GM19193 (cell line): ENCODE measurements around the gene MYF5.

Source experiments
- POLR2A ChIP-seq: IDR thresholded peaks from 4 replicates; pipeline ENCODE4 v1.6.1; 2011; ENCODE audit not compliant: insufficient read depth, insufficient read length; ENCODE audit errors: extremely low read depth

The MYF5 gene

DNA sequence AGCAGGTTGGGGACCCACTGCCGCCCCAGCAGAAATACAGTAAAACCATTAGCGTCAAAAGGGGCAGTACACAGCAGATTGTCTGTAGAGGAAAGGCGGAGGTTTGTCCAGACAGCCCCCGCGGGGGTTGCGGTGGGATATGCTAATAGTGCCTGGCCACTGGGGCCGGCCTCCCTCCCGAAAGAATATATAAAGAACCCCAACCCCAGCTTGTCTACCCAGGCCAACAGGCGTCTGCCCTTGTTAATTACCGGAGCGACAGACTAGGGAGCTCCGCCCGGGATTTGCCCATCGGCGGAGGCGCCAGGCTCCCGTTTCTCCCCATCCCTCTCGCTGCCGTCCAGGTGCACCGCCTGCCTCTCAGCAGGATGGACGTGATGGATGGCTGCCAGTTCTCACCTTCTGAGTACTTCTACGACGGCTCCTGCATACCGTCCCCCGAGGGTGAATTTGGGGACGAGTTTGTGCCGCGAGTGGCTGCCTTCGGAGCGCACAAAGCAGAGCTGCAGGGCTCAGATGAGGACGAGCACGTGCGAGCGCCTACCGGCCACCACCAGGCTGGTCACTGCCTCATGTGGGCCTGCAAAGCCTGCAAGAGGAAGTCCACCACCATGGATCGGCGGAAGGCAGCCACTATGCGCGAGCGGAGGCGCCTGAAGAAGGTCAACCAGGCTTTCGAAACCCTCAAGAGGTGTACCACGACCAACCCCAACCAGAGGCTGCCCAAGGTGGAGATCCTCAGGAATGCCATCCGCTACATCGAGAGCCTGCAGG, at the start of gene MYF5:
Gene MYF5 (plus strand): TSS at position 217 of the 774 bp plus-strand sequence. CDS start 152 bp downstream, at position 369.
- TF ChIP-seq POLR2A = no peak

DNA sequence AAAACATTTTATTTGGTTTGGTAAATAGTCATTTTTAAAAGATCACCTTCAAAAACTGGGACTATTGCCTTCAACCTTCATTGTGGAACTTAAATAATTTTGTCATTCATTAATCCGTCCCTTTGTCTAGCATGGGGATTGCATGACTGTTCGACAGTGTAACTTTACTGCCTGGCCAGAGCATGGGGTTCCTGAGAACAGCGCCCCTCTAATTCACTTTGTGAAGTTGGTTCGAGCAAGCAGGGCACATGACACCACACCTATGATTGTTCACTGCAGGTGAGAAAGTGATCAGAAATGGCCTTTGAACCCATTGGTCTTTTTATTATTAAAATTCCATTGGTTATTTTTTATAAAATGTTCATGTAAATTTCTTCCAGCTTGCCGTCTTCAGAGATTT, 46.5 kb upstream of the MYF5 start:
- TF ChIP-seq POLR2A = no peak

DNA sequence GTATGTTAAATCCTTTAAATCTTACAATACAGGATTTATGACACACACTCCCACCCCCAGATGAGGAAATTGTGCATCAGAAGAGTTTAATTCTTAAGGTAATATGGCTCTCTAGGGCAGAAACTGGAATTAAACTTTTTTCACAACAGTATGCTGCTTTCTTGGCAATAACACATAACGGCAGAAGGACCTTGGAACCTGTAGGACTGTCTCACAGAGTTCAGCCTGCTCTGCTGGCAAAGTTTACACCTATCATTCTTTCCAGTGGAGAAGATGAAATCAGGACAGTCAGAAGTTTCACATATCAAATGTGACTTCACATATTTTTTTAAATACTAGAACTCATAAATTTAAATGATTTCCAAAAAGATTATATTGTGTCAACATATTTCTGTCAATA, 39.9 kb upstream of the MYF5 start:
- no peak for TF ChIP-seq POLR2A

DNA sequence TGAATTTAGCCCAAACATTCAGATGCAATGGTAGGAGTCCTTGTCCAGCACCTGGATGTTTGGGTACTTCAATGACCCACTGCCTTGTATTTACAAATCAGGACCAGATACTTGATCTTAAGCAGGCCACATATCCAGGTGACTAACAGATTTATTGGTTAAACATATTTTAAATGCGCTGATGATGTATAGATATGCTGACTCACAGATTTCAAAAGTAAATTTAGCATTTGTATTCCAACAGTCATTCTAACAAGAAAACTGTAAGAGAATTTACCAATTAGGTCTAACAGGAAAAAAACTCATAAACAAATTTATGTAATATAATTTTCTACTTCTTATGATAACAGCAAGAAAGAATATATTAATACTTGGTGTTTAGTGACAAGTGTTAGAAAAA, 38.7 kb upstream of the MYF5 start:
- TF ChIP-seq POLR2A = no peak

DNA sequence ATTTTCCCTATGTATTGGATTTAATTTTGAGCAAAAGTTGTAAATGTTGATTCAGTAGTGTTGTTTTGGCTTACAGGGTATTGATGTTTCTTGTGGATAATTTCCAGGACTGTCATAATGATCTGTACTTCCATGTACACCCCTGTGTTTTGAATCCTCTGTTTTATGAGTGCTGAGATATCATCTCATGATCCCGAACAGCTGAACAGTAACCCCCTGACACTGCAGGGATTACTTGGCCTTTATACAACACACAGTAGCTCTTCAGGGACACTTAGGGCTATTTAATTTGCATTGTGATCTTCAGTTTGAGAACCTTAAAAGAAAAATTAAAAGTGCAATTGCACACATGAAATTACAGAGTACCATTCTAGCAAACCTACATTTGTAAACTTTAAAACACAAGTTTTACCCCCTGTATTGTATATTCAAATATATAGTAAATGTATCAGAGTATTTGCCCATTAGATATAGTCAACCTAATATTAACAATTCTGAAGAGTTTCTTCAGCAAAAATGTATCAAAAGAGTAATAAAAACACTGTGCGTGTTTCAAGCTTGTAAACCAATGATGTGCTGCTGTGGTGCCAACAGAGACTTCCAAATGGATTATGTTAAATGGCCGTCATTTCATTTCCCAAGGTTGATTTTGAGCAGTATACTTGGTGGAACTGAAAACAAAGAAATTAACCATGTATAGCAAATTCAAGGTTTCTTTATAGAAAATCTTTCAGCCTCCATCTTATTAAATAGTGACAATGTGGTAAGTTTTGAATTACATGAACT, 37.2 kb upstream of the MYF5 start:
- no peak for TF ChIP-seq POLR2A

DNA sequence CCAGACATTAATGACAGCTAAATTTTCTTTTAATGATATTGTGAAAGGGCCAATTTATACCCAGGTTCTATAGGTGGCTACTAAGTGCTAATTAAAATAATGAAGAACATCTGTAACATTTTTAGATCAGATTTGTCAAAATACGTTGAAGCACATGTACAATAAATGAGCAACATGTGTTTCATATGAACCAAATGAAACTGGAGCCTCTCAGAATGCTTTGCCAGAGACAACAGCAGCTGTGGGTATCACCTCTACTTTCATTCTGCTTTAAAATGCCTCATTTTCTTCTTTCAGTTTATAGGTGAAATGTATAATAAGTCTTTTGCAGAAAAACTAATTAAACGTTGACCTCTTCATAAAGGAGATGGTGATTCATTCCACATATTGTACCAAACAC, 35.4 kb upstream of the MYF5 start:
- no peak for TF ChIP-seq POLR2A

DNA sequence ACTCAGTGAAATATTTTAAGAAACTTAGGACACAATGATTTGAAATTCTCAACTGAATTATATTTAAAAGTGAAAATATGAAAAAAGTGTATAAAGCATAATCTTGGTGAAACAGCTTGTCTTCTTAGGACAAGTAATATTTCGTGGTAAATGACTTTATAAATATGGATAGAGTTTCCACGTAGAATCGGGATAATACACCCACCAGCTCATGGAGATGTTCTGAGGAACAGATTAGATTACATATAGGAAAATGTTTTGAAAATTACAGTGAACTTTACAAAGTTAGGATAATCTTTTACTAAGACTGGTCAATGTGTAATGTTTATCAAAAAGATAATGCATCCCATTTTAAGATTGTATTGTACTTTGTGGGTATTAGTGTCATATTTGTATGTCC, 34.9 kb upstream of the MYF5 start:
- no peak for TF ChIP-seq POLR2A

DNA sequence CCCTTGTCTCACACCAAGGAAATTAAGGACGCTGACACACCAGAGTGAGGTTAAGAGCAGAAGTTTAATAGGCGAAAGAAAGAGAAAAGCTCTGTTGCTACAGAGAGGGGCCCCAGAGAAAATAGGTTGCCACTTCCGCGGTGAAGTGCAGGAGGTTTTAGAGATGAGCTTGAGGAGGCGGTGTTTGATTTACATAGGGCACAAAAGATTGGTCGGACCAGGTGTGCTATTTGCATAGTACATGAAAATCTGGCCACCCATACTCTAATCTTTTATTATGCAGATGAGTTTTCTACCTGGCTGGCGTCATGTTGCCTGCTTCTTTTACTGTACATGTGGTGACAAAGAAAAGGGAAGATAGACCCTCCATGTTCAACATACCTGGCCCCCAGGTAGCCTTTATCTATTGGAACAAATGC, 32.6 kb upstream of the MYF5 start:
- no peak for TF ChIP-seq POLR2A

DNA sequence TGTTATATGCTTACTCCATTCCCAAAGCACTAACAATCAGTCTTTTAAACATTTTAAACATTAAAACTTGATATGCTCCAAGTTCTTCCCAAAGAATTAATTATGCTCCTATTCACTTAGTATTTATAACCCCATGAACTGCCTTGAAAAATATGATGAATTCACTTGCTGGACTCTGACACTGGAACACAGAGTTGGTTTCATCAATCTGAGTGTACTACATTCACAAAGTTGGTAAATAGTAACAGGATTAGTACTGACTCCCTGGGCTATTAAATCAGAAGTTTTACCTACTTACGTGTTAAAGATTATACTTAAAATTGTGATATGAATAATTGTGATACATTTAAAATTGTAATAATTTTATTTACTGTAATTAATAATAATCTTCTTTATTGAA, 26.6 kb upstream of the MYF5 start:
- no peak for TF ChIP-seq POLR2A

DNA sequence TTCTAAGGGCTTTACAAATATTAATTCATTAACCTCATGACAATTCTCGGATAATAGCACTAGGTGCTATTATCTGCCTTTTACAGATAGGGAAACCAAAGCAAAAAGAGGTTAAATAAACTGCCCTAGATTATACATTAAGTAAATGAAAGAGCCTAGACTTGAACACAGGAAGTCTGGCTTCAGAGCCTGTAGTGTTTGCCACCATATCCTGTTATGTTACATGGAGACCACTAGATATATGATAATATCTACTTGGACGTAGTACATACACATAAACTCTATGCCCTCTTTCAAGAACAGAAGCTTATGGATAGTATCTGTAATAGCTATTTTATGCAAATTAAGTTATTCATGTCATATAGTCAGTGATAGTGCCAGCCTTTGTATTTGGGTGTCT, 26.2 kb upstream of the MYF5 start:
- TF ChIP-seq POLR2A = no peak

DNA sequence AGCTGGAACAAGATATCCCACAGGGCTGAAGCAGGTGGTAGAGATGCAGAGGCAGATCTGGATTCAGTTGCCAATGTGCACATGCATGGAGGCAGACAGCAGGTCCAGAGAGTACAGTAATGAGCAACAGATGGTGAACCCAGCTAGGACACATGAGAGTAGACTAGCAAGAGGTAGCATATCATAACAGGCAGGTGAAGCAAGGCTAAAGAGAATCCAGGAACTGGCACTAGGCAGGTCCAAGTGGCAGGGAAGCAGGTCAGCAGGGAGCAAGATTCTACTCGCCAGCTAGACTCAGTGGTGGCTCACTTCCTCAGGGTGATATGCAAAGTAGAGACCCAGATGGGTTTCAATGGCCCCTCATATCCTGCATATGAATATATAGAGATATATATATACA, 24.6 kb upstream of the MYF5 start:
- no peak for TF ChIP-seq POLR2A

DNA sequence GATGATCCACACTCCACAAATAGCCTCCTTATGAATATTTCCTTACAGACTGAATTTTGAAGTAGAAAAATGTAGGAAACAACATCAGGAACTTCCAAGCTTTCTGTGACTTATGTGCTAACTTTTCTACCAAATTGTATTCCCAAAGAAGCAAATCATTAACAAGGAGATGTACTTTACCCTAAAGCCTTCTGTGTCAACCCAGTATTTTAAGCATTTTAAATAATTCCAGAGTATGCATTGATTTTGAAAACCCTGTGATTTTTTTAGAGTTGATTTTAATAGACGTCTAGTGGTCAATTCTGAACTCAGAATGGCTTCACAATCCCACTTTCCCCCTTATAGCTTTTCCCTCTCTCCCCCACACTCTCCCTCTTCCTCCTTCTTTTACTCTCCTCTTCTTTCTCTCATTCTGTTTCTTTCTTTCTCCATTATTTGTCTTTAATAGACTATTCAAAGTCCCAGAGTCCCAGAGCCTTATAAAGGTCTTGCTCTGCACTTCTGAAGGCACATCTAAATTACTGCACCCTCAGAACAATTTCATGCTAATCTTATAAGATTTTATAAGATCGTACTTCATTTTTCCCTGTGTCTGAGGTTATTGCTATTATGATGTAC, 19.3 kb upstream of the MYF5 start:
- no peak for TF ChIP-seq POLR2A

DNA sequence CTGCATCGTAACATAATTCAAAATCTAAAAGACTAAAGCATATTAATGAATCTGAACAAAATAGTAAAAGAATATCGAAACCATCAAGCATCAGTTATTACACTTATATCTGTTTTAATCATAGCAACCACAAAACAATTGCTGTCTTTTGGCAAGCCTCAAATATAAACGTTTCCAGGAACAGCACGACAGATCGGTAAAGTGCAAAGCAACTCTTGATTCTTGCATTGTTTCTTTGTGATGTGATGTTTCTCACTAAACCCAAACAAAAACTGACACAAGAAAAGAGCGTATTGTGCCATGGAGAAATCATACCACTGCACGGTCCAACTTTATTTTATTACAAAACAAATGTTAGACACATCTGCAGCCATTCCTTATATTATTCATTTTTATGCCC, 18.5 kb upstream of the MYF5 start:
- no peak for TF ChIP-seq POLR2A

DNA sequence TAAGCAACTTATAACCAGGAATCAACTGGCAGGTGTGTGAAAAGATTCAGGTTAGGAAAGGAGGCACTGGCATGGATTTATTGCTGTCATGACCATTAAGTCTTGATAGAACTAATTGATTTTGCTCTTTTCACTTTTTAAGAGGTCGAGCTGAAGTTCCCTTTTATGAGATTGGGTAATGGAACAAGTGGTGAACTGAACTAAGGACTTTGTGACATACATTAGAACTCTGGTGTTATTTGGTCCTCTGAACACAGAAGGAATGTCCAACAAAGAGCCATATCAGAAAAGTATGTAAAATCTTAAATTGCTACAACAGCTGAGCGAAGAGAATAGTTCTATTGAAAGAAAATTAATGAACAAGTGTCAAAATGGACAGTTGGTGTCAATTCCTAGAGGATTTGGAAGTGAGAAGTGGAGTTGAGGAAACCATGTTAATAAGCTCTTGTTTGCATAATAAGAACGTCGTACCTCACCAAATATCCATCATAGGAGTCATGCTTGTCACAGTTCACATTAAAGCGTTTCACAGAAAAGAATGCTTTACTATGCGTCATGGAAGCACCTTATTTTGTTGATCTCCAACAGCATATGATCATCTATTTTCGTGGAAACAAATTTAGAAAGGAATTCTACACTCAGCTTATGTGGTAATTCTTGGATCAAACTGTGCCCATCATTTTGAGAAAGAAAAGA, 17.7 kb upstream of the MYF5 start:
- TF ChIP-seq POLR2A = no peak

DNA sequence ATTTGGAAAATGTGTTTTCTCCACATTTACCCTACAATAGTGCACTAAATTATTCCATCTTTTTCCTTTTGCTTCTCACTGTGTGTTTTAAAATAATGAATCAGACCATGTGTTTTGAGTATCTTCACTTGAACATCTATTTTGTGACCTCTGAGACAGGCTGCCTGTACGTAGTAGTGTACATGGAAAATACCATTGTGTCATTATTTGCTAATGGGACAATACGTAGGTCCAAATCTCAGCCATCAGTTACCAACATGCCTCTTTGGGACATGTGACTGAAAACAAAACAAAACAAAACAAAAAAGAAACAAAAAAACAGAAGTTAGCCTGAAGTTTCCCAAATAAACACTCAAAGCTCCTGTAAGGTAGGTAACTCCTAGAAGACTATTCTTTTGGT, 16.4 kb upstream of the MYF5 start:
- no peak for TF ChIP-seq POLR2A
